ENCODE data around the gene BSPRY.
"Not testable (repeated sequence)": the region's sequence is repeated elsewhere in the genome, so short reads cannot be mapped to it uniquely, and the experiment has no call there.

Gene BSPRY

GRCh38 chr9:113363336-113363735 lies 14.0 kb downstream of the BSPRY start:
- no peak for TF ChIP-seq CTCF (conservative IDR thresholded peaks at IDR 0.05; ENCODE audit: low read depth, low read length)
- H2AFZ ChIP-seq (ENCODE audit: low read depth) = no peak overlapping the region
- H3K9ac ChIP-seq = no peak overlapping the region
- H3K4me1 ChIP-seq (ENCODE audit: low read depth, poor library complexity, severe bottlenecking) = no peaks in the 10 kb centered on the region
- H3K36me3 ChIP-seq (ENCODE audit: insufficient read depth) = no peaks in the 10 kb centered on the region
- no peaks in the 10 kb centered on the region for H4K20me1 ChIP-seq (ENCODE audit: insufficient read depth)
- H3K27me3 ChIP-seq (ENCODE audit: insufficient read depth, low read depth) = no peaks in the 10 kb centered on the region
- no peak overlapping the region for H3K4me3 ChIP-seq (IDR thresholded peaks at IDR 0.05; ENCODE audit: insufficient read depth, low read depth, low read length)
- no peaks in the 10 kb centered on the region for H3K79me2 ChIP-seq (ENCODE audit: insufficient read depth, low read depth)
- H3K4me2 ChIP-seq = no peak overlapping the region
- no peak overlapping the region for H3K27ac ChIP-seq

- H3K36me3 ChIP-seq (ENCODE audit: insufficient read depth) = no peaks in the 10 kb centered on the region
- H2AFZ ChIP-seq (ENCODE audit: low read depth) = no peak overlapping the region
- H3K4me2 ChIP-seq = no peak overlapping the region
- H3K27me3 ChIP-seq (ENCODE audit: insufficient read depth, low read depth) = no peaks in the 10 kb centered on the region
- H4K20me1 ChIP-seq (ENCODE audit: insufficient read depth) = no peaks in the 10 kb centered on the region
- no peaks in the 10 kb centered on the region for H3K4me1 ChIP-seq (ENCODE audit: low read depth, poor library complexity, severe bottlenecking)
- H3K4me3 ChIP-seq (IDR thresholded peaks at IDR 0.05; ENCODE audit: insufficient read depth, low read depth, low read length) = no peak overlapping the region
- no peaks in the 10 kb centered on the region for H3K79me2 ChIP-seq (ENCODE audit: insufficient read depth, low read depth)
- TF ChIP-seq CTCF (conservative IDR thresholded peaks at IDR 0.05; ENCODE audit: low read depth, low read length) = no peak
- no peak overlapping the region for H3K9ac ChIP-seq
- no peak overlapping the region for H3K27ac ChIP-seq
Measured at GRCh38 chr9:113364951-113365350, 15.6 kb downstream of the BSPRY start.

DNA sequence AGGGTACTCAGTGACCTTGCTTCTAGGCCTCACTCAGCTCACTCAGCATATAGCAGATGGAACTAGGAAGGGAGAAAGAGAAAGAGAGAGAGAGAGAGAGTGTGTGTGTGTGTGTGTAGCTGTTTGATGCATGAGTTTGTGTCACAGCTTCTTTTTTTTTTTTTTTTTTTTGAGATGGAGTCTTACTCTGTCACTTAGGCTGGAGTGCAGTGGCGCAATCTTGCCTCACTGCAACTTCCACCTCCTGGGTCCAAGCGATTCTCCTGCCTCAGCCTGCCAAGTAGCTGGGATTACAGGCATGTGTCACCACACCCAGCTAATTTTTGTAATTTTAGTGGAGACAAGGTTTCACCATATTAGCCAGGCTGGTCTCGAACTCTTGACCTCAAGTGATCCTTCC lies 16.3 kb downstream of the BSPRY start:
- H3K79me2 ChIP-seq (ENCODE audit: insufficient read depth, low read depth); H3K9ac ChIP-seq; H4K20me1 ChIP-seq (ENCODE audit: insufficient read depth); H3K36me3 ChIP-seq (ENCODE audit: insufficient read depth); H3K4me1 ChIP-seq (ENCODE audit: low read depth, poor library complexity, severe bottlenecking); H3K27ac ChIP-seq; H3K4me3 ChIP-seq (IDR thresholded peaks at IDR 0.05; ENCODE audit: insufficient read depth, low read depth, low read length); H2AFZ ChIP-seq (ENCODE audit: low read depth); H3K4me2 ChIP-seq; H3K27me3 ChIP-seq (ENCODE audit: insufficient read depth, low read depth): not testable (repeated sequence)

GRCh38 chr9:113368348-113368981 lies 19.1 kb downstream of the BSPRY start:
- no peak for TF ChIP-seq CTCF (conservative IDR thresholded peaks at IDR 0.05; ENCODE audit: low read depth, low read length)
- Histone ChIP-seq H3K27me3 (ENCODE audit: insufficient read depth, low read depth) (no peaks in the 10 kb centered on the region), H3K4me3 (IDR thresholded peaks at IDR 0.05; ENCODE audit: insufficient read depth, low read depth, low read length) (no peak overlapping the region), H3K79me2 (ENCODE audit: insufficient read depth, low read depth) (no peaks in the 10 kb centered on the region), H3K4me2 (no peak overlapping the region), H2AFZ (ENCODE audit: low read depth) (no peak overlapping the region), H3K36me3 (ENCODE audit: insufficient read depth) (no peaks in the 10 kb centered on the region), H3K27ac (no peak overlapping the region), H3K9ac (no peak overlapping the region), H3K4me1 (ENCODE audit: low read depth, poor library complexity, severe bottlenecking) (no peaks in the 10 kb centered on the region), H4K20me1 (ENCODE audit: insufficient read depth) (no peaks in the 10 kb centered on the region)

GRCh38 chr9:113368982-113369854 lies 19.9 kb downstream of the BSPRY start:
- Histone ChIP-seq H3K36me3 (ENCODE audit: insufficient read depth) (no peaks in the 10 kb centered on the region), H3K4me3 (IDR thresholded peaks at IDR 0.05; ENCODE audit: insufficient read depth, low read depth, low read length) (no peak overlapping the region), H3K4me2 (no peak overlapping the region), H3K9ac (no peak overlapping the region), H3K27ac (no peak overlapping the region), H2AFZ (ENCODE audit: low read depth) (no peak overlapping the region), H3K79me2 (ENCODE audit: insufficient read depth, low read depth) (no peaks in the 10 kb centered on the region), H3K27me3 (ENCODE audit: insufficient read depth, low read depth) (no peaks in the 10 kb centered on the region), H4K20me1 (ENCODE audit: insufficient read depth) (no peaks in the 10 kb centered on the region), H3K4me1 (ENCODE audit: low read depth, poor library complexity, severe bottlenecking) (no peaks in the 10 kb centered on the region)
- no peak for TF ChIP-seq CTCF (conservative IDR thresholded peaks at IDR 0.05; ENCODE audit: low read depth, low read length)

Measured in KMS-11 (cell line).